ENCODE measurements around the gene MAGI3.

DNA sequence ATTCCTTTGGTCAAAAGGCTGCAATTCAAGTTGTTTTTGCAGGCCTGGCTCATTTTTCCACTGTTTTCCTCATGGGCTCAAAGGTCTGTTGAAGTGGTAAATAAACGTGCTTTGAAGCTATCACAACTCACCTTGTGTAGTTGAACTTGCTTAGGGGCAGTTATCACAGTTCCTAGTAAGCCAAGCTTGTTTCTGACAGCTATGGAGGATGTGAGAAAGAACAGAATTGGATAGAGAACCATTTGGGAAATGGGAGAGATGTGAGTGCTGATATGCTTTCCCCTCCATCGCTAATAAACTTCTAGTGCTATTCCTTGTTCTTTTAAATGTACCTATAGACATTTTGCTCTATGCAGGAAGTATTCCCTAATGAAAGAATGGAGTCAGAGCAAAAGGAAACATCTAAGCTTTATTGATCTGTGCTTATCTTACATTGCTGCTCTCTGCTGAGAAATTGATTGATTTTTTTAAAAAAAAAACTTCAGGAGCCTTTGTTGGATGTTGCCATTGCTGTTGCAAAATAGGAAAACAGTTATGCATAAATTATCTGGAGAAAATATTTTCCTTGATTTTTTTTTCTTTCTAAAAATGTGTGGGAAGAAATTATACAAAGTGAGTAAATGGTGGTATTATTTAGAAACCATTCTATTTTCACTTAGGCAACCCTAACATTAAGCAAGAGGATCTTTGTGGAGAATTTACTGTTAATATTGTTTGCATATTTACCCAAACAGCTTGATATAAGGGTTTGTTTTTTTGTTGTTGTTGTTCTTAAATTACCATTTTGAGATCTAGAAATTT, 118.2 kb downstream of the MAGI3 start:
- TF ChIP-seq, protein P1, sequence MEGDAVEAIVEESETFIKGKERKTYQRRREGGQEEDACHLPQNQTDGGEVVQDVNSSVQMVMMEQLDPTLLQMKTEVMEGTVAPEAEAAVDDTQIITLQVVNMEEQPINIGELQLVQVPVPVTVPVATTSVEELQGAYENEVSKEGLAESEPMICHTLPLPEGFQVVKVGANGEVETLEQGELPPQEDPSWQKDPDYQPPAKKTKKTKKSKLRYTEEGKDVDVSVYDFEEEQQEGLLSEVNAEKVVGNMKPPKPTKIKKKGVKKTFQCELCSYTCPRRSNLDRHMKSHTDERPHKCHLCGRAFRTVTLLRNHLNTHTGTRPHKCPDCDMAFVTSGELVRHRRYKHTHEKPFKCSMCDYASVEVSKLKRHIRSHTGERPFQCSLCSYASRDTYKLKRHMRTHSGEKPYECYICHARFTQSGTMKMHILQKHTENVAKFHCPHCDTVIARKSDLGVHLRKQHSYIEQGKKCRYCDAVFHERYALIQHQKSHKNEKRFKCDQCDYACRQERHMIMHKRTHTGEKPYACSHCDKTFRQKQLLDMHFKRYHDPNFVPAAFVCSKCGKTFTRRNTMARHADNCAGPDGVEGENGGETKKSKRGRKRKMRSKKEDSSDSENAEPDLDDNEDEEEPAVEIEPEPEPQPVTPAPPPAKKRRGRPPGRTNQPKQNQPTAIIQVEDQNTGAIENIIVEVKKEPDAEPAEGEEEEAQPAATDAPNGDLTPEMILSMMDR (IDR thresholded peaks at IDR 0.05), result no peak
- no peak for TF ChIP-seq POLR2A (IDR thresholded peaks at IDR 0.05)
